NCI-H345 treated with DMSO at 0.1 percent for 48 hours (cell line): Measurements from ENCODE around the gene AMIGO3.
"Not testable (repeated sequence)": the region's sequence is repeated elsewhere in the genome, so short reads cannot be mapped to it uniquely, and the experiment has no call there.

Experiments
- DNase-seq: peaks from one replicate; lab custom pipeline; 2025; ENCODE audit not compliant: unreplicated experiment; lab: John Stamatoyannopoulos, UW

Gene AMIGO3

GRCh38 chr3:49689908-49690624 is 29.4 kb downstream of the AMIGO3 start:
- DNase-seq: not testable (repeated sequence)

- DNase-seq: no peak
Measured at GRCh38 chr3:49689046-49689907, 30.2 kb downstream of the AMIGO3 start, which contains the start of the genes MST1 and RNF123. TSS of gene MST1 (minus strand) at chr3:49689474. CDS start at chr3:49688691, 783 bp downstream. TSS of gene RNF123 (plus strand) at chr3:49689557. CDS start at chr3:49691166, 1,609 bp downstream.

GRCh38 chr3:49688338-49689045 is 31.0 kb downstream of the AMIGO3 start:
- not testable (repeated sequence) for DNase-seq

GRCh38 chr3:49687424-49687795 is 32.1 kb downstream of the AMIGO3 start:
- not testable (repeated sequence) for DNase-seq

GRCh38 chr3:49686769-49687423 is 32.6 kb downstream of the AMIGO3 start:
- DNase-seq: not testable (repeated sequence)

GRCh38 chr3:49686346-49686745 is 33.1 kb downstream of the AMIGO3 start:
- not testable (repeated sequence) for DNase-seq

- DNase-seq: not testable (repeated sequence)
Measured at GRCh38 chr3:49685846-49686245, 33.6 kb downstream of the AMIGO3 start.

- DNase-seq: not testable (repeated sequence)
Measured at GRCh38 chr3:49685103-49685502, 34.4 kb downstream of the AMIGO3 start.

GRCh38 chr3:49684453-49684852 is 35.0 kb downstream of the AMIGO3 start:
- not testable (repeated sequence) for DNase-seq

GRCh38 chr3:49683162-49683561 is 36.3 kb downstream of the AMIGO3 start:
- no peak for DNase-seq

GRCh38 chr3:49681543-49681942 is 37.9 kb downstream of the AMIGO3 start:
- DNase-seq: no peak

- DNase-seq: no peak
Measured at GRCh38 chr3:49681232-49681522, 38.3 kb downstream of the AMIGO3 start.

- no peak for DNase-seq
Measured at GRCh38 chr3:49680493-49681231, 38.8 kb downstream of the AMIGO3 start.

GRCh38 chr3:49675912-49676311 is 43.6 kb downstream of the AMIGO3 start:
- DNase-seq: no peak

- no peak for DNase-seq
Measured at GRCh38 chr3:49674497-49674983, 44.9 kb downstream of the AMIGO3 start.

- DNase-seq: no peak
Measured at GRCh38 chr3:49673715-49674496, 45.6 kb downstream of the AMIGO3 start, which contains the start of gene APEH. TSS of gene APEH (plus strand) at chr3:49674351. CDS start at chr3:49674402, 51 bp downstream.

GRCh38 chr3:49673121-49673714 is 46.3 kb downstream of the AMIGO3 start:
- DNase-seq: no peak

GRCh38 chr3:49671291-49672288 is 47.9 kb downstream of the AMIGO3 start:
- no peak for DNase-seq
